Glomerular endothelial cell (primary cell): Measurements from ENCODE around the gene SAA2. TPM values are rescaled to one million over a fixed set of nuclear protein-coding genes. Genes with fewer than 3 reads are reported as not detected.
"Not testable (repeated sequence)": the region's sequence is repeated elsewhere in the genome, so short reads cannot be mapped to it uniquely, and the experiment has no call there.

ENCODE experiments used
- DNase-seq: peaks from one replicate; pipeline ENCODE4 v3.0.0-alpha.2; 2011; ENCODE audit warnings: low read depth, low spot score; ENCODE audit errors: extremely low read depth
- total RNA-seq: library from RNA; depleted of rRNA; stranded (reverse); fragments of >200 nt; gene quantifications from 2 replicates; pipeline ENCODE4 v1.2.3, GENCODE V29; 2015

The SAA2 gene
- 0.87 TPM in 1 of 2 replicates, not detected in the other for total RNA-seq

DNA sequence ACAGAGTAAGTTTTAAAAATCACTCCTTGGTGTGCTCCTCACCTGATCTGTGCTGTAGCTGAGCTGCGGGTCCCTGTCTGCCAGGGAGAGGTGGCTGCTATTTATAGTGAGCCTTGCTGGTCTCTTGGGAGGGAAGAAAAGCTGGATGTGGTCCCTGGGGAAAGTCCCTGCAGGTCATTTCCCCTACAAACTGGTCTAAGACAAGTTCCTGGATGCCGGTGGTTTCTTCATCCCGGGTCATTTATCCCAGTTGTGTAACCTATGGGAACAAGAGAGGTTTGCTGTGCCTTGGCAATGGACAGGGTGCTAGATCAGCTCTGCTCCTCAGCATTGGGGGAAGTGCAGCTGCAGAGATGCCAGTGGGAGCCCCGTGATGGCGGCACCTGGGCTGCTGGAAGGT, at the start of gene SAA2:
SAA2 (minus strand) TSS at position 108 of the 400 bp plus-strand sequence. CDS start 657 bp downstream, outside the sequence.
- DNase-seq = no peak

DNA sequence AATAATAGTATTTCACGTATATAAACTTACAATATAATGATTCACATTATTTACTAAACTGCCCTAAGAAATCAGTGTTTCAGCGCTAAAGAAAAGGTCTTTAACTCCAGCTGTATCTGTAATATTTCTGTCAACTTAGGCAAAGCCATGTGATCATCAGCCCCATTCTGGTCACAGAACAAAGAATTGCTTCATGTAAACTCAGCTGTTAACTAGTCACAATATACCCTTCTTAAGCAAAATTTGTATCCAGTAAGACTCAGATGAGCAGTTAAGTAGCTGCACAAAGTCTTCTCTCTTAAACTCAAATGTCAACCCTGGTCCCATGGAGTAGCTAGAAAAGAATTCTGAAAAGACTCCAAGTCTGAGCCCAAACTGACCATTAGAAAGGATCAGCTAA, 46.8 kb upstream of the SAA2 start:
- no peak for DNase-seq

DNA sequence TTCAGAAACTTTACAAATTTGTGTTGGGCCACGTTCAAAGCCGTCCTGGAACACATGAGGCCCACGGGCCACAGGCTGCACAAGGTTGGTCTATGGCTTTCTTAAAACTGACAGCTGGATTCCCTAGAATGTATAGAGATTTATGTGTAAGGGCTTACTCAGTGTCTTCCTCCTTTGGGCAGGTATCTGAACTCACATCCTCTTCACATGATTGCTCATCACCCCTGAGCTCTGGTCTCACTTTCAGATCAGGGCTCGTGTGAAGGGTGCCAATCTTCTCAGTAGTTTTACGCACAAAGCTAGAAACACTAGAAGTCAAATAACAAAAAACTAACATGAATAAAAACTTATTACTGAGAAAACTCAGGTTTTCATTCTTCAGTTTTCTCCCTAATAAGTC, 46.4 kb upstream of the SAA2 start:
- DNase-seq = no peak

DNA sequence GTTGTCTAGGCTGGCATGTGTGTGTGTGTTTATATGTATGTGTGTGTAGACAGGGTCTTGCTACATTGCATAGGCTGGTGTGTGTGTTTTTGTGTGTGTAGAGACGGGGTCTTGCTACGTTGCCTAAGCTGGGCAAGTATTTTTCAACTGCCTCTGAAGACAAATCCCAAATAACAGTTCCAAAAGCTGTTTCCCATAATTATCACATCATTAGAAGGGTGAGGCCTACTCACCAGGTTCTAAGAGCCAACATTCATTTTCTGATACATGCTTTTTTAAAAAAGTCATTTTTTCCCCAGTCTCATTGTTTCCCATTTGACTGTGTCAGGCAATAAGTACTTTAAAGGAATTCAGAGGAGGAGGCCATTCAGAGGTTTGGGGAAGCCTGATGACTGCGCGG, 40.4 kb upstream of the SAA2 start:
- no peak for DNase-seq

DNA sequence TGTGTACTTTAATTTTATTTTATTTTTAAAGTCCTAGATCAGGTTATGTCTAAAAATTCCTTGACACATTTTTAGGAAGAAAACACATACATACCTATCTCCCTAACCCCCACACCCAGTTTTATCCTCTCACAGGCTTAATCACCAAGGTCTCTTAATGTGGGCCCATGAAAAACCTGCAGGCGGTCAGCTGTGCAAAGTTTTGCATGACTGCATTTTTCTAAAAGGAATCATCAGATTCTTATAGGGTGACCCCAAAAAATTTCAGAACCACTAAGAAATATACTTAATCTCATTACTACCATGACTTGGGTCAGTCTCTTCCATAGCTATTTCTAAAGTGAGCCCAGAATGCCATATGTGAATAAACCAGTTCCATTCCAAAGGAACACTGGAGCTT, 37.4 kb upstream of the SAA2 start:
- no peak for DNase-seq

DNA sequence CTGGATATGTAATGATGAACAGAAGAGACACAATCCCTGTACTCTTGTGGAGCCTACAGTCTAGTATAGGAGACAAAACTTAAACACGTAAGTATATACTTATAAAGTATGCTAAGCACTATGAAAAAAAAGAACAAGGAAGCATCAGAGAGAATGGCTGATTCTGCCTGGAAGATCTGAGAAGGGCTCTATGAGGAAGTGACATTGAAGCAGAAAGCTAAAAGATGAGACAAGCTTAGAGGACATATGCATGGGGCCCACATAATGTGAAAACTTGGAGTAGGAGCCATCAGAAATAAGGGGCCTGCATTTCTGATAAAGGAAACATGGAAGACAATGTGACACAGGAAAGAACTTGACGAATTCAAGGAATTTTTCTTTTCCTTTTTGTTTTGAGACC, 34.2 kb upstream of the SAA2 start:
- no peak for DNase-seq

DNA sequence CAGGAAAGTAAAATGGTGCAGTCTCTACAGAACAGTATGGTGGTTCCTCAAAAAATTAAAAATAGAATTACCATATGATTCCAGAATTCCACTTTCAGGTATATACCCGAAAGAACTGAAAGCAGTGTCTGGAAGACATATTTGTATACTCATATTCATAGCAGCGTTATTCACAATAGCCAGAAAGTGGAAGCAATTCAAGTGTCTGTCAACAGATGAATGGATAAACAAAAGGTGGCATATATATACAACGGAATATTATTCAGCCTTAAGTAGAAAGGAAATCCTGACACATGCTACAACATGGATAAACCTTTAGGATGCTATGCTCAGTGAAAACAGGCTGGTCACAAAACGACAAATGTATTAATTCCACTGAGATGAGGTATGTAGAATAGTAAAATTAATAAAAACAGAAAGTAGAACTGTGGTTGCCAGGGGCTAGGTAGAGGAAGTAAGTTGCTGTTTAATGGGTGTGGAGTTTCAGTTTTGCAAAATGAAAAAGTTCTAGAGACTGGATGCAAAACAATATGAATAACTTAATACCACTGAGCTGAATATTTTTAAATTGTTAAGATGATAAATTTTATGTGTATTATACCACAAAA, 32.1 kb upstream of the SAA2 start:
- DNase-seq = no peak

DNA sequence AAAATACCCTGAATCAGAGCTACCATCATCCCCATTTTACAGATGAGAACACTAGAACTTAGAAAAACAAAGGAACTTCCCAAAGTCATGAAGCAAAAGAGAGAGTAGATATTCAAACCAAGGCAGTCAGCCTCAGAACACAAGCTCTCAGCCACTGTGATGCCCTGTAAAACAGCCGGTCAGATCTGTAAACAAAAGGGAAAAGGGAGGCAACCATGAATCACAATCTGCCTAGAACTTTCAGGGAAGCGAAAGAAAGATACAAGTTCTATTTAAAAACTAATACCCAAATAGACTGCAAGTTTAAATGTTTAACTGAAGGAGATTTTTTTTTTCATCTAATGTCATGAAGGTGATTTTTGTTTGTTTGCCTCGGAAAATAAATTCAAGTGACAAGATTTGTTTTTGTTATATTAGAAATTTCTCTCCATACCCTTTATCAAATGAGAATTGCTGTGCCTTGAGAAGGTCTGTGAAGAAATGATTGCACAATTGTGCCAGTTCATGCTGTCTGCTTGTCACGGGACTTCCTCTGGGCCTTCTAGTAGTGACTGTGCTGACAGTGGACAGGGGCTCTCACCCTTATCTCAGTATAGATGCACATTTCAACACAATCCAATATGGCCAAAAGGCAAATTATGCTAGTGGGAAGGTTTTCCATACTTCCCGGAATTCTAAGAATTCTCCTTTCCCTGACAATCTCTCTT, 29.2 kb upstream of the SAA2 start:
- DNase-seq = no peak

DNA sequence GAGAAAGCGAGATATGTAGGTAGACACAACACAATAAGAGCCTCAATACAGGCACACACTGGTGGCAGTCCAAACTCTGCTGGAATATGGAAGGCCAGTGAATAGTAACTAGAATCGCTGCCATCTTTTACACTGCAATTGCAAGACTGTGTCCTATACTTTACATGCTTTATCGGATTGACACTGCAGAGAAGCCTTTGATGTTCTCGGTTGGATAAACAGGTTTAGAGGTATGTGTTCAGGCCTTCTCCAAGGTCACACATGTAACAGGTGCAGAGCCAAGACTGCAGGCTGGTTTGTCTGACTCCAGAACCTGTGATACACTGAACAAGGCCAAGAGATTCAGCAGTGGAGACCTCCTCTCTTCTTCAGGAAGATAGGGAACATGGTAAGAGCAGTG, 22.7 kb upstream of the SAA2 start:
- no peak for DNase-seq

DNA sequence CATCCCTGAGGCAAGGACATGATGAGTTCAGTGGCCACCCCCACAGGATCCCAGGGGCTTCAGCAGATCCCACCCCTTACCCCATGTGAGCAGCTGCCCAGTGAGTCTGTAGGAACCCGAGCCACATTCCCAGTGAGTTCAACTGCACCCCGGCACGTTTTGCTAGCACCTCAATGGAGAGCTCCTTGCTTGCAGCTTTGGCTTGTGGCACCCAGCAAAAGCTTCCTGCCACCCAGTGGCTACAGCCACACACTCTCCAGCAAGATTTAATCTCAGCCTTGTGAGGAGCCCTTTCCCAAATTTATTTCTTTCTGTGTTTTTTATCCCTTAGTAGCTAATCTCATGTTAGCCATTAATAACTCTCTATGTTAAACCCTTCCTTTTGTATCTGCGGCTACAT, 21.6 kb upstream of the SAA2 start:
- DNase-seq = no peak

DNA sequence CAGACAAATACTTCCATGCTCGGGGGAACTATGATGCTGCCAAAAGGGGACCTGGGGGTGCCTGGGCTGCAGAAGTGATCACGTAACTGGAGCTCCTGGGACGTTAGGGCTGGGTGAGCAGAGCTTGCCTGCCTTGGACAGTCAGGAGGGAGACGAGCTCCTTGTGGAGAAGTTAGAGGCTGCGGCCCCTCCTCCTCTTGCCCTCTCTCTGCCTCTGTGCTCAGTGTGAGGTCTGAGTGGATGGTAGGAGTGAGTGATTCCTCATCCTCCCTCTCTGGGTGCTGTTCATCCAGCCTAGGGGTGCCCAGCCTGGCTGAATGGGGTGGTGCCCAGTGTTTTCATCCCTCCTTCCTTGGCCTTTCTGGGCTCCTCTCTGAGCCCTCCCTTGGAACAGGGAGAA, 20.8 kb upstream of the SAA2 start:
- DNase-seq = not testable (repeated sequence)

DNA sequence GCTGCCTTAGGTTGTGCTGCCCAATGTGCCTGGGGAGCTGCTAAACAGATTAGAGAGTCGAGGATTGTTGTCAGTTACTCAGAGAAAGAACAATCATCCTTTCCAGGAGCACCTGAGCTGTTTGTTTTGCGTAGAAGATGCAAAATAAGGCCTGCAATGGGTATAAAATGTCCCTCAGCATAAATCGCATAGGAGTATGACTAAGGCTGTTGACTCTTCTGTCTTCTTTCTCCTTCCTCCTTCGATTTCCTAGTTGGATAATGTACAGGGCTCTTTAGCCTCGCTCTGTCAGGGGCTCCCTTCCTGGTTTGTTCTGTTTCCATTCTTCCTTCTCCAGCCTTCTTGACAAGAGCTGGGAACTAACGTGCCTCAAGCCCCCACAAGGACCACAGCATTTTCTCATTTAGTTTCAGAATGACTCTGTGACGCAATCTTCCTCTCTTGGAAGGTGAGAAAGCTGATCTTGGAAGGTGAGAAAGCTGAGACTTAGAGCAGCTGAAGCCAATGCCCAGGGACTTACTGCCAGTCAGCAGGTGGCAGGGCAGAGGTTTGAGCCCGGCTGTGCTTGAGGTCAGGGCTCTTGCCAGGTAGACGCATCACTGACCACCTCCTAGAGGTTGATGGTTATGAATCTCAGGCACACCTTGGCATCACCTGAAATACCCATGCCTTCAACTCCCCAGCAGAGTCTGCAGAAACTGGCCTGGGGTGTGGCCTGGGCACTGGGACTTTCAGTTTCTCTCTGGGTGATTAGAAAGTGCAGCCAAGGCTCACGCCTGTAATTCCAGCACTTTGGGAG, 19.1 kb upstream of the SAA2 start:
- not testable (repeated sequence) for DNase-seq

DNA sequence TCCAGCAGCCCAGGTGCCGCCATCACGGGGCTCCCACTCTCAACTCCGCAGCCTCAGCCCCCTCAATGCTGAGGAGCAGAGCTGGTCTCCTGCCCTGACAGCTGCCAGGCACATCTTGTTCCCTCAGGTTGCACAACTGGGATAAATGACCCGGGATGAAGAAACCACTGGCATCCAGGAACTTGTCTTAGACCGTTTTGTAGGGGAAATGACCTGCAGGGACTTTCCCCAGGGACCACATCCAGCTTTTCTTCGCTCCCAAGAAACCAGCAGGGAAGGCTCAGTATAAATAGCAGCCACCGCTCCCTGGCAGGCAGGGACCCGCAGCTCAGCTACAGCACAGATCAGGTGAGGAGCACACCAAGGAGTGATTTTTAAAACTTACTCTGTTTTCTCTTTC, 17.5 kb upstream of the SAA2 start, which contains the start of gene SAA1:
SAA1 (plus strand) TSS at position 316 of the 400 bp plus-strand sequence. CDS start 624 bp downstream, outside the sequence.
- DNase-seq = no peak

DNA sequence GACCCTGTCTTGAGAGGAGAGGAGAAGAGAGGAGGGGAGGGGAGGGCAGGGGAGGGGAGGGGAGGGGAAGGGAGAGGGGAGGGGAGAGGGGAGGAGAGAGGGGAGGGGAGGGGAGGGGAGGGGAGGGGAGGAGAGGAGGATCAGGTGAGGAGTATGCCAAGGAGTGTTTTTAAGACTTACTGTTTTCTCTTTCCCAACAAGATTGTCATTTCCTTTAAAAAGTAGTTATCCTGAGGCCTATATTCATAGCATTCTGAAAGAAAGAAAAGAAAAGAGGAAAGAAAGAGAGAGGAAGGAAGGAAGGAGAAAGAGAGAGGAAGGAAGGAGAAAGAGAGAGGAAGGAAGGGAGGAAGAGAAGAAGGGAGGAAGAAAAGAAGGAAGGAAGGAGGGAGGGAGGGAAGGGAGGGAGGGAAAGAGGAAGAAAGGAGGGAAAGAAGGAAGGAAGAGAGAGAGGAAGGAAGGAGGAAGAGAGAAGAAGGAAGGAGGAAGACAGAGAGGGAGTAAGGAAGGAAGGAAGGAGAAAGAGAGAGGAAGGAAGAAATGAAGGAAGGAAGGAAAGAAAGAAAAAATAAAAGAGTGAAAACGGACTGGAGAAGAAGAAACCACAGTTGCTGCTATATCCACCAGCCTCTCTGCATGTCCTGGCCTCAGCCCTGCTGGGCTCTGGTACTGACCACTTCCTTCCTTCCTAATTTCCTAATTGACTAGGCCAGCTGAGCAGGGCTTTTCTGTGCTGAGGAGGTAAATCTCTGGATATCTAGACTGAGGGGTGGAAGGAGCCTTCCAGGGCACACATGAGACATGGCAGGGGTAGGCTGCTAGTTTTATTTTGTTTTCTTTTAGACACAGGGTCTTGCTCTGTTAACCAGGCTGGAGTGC, 16.4 kb upstream of the SAA2 start:
- DNase-seq = no peak

DNA sequence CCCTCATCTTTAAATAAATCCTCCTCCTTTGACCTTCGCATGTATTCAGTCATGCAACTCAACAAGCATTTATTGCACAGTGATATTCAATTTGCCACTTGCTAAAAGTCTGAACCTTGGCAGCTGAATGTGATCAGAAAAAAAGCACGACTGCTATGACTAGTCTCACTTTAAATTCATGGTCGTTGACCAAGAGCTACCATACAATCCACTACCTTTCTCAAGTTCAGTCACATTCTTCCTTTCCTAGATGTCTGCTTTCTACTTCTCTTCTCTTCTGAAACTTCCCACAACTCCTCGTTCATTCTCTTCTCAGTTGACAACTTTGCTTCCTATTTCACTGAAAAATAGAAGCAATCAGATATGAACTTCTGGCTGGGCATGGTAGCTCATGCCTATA, 15.6 kb upstream of the SAA2 start:
- DNase-seq = no peak

DNA sequence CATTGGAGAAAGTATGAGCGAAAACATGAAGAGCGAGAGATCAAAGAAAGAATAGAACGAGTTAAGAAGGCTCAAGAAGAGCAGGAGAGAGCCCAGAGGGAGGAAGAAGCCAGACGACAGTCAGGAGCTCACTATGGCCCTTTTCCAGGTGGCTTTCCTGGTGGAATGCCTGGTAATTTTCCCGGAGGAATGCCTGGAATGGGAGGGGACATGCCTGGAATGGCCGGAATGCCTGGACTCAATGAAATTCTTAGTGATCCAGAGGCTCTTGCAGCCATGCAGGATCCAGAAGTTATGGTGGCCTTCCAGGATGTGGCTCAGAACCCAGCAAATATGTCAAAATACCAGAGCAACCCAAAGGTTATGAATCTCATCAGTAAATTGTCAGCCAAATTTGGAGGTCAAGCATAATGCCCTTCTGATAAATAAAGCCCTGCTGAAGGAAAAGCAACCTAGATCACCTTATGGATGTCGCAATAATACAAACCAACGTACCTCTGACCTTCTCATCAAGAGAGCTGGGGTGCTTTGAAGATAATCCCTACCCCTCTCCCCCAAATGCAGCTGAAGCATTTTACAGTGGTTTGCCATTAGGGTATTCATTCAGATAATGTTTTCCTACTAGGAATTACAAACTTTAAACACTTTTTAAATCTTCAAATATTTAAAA, 14.3 kb upstream of the SAA2 start:
- not testable (repeated sequence) for DNase-seq

DNA sequence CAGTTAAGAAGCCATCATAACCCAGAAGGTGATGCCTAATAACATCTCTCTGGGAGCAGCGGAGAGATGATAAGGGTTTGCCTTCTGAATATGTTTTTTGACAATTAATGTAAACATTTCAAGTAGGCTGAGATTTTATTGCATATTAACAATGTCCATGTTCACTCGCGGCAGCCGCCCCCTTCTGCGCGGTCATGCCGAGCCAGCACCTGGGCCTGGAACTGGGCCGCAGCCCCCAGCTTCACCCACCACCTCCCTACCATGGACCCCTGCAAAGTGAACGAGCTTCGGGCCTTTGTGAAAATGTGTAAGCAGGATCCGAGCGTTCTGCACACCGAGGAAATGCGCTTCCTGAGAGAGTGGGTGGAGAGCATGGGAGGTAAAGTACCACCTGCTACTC, 13.3 kb upstream of the SAA2 start:
- DNase-seq = no peak

DNA sequence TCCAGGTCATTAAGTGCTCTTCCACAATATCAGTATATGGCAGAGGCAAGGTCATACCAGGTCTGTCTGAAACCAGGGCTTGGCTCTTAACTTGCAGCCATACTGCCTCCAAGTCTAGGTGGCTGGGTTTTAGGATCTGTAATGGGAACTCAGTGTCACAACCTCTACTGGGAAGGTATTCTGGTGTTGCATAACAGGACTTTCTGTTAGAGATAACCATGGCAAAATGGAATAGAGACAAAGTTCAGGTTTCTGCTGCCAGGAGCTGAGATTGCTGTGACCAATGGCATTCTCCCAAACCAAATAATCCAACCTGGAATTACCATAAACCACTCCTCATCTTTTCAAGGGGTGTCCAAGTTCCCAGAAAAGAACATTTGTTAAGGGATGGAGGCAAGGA, 10.8 kb upstream of the SAA2 start:
- DNase-seq = no peak

DNA sequence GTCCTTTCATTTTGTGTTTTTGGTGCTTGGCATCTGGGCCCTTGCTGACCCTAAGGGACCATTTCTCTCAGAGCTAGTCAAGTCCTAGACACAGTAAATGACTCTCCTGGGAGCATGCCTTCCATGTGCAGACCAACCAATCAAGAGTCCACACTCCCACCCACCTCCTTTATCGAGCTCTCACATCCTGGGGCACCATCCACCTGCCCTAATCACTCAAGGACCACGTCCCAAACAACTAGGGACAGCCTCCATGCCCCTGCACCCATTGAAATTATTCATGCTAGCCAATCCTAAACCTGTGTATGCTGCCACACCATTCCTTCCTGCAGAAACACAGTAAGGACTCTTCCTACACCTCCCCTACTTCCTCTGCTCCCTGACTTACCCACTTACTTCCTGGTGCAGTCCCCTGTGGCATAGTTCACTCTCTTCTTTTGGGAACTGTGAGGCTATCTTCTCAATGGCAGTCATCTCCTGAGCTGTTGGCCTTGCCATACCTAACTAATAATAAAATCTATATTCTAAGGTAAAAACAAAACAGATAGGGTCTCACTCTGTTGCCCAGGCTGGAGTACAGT, 6.4 kb upstream of the SAA2 start:
- DNase-seq = no peak

DNA sequence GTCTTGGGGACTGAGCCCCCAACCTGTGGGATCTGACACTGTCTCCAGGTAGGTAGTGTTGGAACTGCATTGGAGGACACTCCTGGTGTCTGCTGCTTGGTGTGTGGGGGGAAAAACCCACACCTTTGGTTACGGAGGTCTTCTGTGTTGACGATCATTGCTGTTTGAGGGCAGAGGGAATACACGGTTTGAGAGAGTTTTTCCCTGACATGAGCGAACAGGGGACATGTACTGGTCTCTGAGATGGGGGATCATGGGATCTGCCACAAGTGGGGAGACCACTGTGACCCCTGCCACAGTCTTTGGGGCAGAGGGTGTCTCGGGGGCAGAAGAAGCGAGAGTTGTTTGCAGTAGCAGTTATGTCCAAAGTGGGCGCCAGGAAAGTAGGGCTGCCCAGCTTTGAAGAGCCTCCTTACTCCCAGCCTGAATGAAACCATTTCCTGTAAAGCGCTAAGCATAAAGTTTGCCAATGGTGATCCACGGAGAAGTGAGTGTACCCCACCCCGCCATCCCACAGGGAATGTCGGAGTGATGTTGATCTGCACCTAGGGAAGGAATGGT, 5.4 kb upstream of the SAA2 start:
- DNase-seq = no peak
